COR-L47 (cell line): ENCODE measurements around the gene LAG3.
A peak's percentile ranks its signal among the peaks of the same experiment; 100 is the strongest.

Source experiments
- DNase-seq: peaks from one replicate; lab custom pipeline; 2025; lab: John Stamatoyannopoulos, UW

Gene LAG3

GRCh38 chr12:6790496-6791150 is 18.3 kb downstream of the LAG3 start:
- DNase-seq, result no peak

GRCh38 chr12:6791931-6792520 is 19.7 kb downstream of the LAG3 start:
- DNase-seq, result no peak

GRCh38 chr12:6792522-6793201 is 20.3 kb downstream of the LAG3 start:
- DNase-seq, result no peak

- DNase-seq, result no peak
Observed at GRCh38 chr12:6795088-6795487, 22.8 kb downstream of the LAG3 start.

GRCh38 chr12:6796576-6796975 is 24.3 kb downstream of the LAG3 start:
- no peak for DNase-seq

- no peak for DNase-seq
Observed at GRCh38 chr12:6799147-6799546, 26.8 kb downstream of the LAG3 start.

- no peak for DNase-seq
Observed at GRCh38 chr12:6807170-6807569, 34.9 kb downstream of the LAG3 start.

- DNase-seq, result no peak
Observed at GRCh38 chr12:6809056-6809455, 36.7 kb downstream of the LAG3 start.

- DNase-seq, result no peak
Observed at GRCh38 chr12:6810758-6811157, 38.4 kb downstream of the LAG3 start.

GRCh38 chr12:6813363-6813762 is 41.0 kb downstream of the LAG3 start:
- DNase-seq, result no peak

- no peak for DNase-seq
Observed at GRCh38 chr12:6816598-6816997, 44.3 kb downstream of the LAG3 start.

GRCh38 chr12:6817098-6817497 is 44.8 kb downstream of the LAG3 start:
- DNase-seq, result no peak

GRCh38 chr12:6817662-6818157 is 45.4 kb downstream of the LAG3 start:
- DNase-seq, result no peak

- DNase-seq, result no peak
Observed at GRCh38 chr12:6818222-6818621, 45.9 kb downstream of the LAG3 start.

GRCh38 chr12:6818645-6819044 is 46.3 kb downstream of the LAG3 start:
- no peak for DNase-seq

- DNase-seq, result no peak
Observed at GRCh38 chr12:6819106-6820030, 47.0 kb downstream of the LAG3 start.

GRCh38 chr12:6820166-6820565 is 47.8 kb downstream of the LAG3 start:
- no peak for DNase-seq

- peak; percentile 16 for DNase-seq
Observed at GRCh38 chr12:6821591-6822425, 49.5 kb downstream of the LAG3 start, which contains the start of gene GPR162. Gene GPR162, plus strand, starts transcription at chr12:6821821. Its CDS starts 2,078 bp downstream, at chr12:6823899.

- no peak for DNase-seq
Observed at GRCh38 chr12:6822426-6823135, 50.3 kb downstream of the LAG3 start.
